ENCODE results near the gene CCT6A. TPM values are rescaled to one million over a fixed set of nuclear protein-coding genes. Genes with fewer than 3 reads are reported as not detected.

CCT6A gene
- total RNA-seq, 1 experiment from 2014 or later, result 257 TPM

- POLR2A ChIA-PET, result no interaction called here
- H3K79me2 ChIP-seq (ENCODE audit: insufficient read depth, low read length), result no peaks in the 10 kb centered on the region
- no peak overlapping the region for H3K4me3 ChIP-seq (replicated peaks in 1 of 2; ENCODE audit: low read depth in 1 of 2, low read length in 2 of 2)
- no peak overlapping the region for H3K4me2 ChIP-seq (ENCODE audit: low read length)
- H3K36me3 ChIP-seq (ENCODE audit: control insufficient read depth in 1 of 2, insufficient read depth in 2 of 2, low read length in 2 of 2), result peaks cover 6 to 12% of the 10 kb centered on the region in 2 experiments; a peak in 3 of 4 replicates
- BruUV-seq (replicated peaks), result no TSS peak
- H2AFZ ChIP-seq (ENCODE audit: low read depth, low read length, poor library complexity, severe bottlenecking), result no peak overlapping the region
- DNase-seq (ENCODE audit: low read depth, low spot score), result no peak
- intact Hi-C loops (cut with micrococcal nuclease), result no loop called here
- H4K20me1 ChIP-seq (ENCODE audit: insufficient read depth), result no peaks in the 10 kb centered on the region
- no peaks in the 10 kb centered on the region for H3K4me1 ChIP-seq (ENCODE audit: control insufficient read depth in 1 of 2, insufficient read depth in 2 of 2, low read length in 2 of 2)
- TF ChIP-seq ATF3 (IDR thresholded peaks at IDR 0.05) (no peak), POLR2AphosphoS5 (IDR thresholded peaks at IDR 0.05; ENCODE audit: low read depth, low read length) (no peak), FOSL1 (IDR thresholded peaks at IDR 0.05; ENCODE audit: low read depth) (no peak), ZBTB33 (IDR thresholded peaks at IDR 0.05; ENCODE audit: extremely low read depth, insufficient replicate concordance, low read length) (no peak), ELF1 (IDR thresholded peaks at IDR 0.05; ENCODE audit: borderline replicate concordance, low read depth) (no peak), CEBPB (IDR thresholded peaks at IDR 0.05; ENCODE audit: low read depth) (no peak), EZH2phosphoT487 (IDR thresholded peaks at IDR 0.05; ENCODE audit: borderline replicate concordance) (no peak), SRF (IDR thresholded peaks at IDR 0.05; ENCODE audit: low read depth) (no peak), ZFX (IDR thresholded peaks at IDR 0.05) (no peak), RAD21 (IDR thresholded peaks at IDR 0.05; ENCODE audit: low read depth) (no peak), YY1 (IDR thresholded peaks at IDR 0.05; ENCODE audit: extremely low read depth, insufficient replicate concordance, low read depth, low read length) (no peak), TCF7L2 (IDR thresholded peaks at IDR 0.05; ENCODE audit: borderline replicate concordance, extremely low read depth, insufficient read depth, insufficient read length) (no peak), EZH2 (IDR thresholded peaks at IDR 0.05) (no peak), SP1 (IDR thresholded peaks at IDR 0.05; ENCODE audit: low read depth) (no peak), REST (IDR thresholded peaks at IDR 0.05; ENCODE audit: low read depth) (no peak), POLR2A (IDR thresholded peaks at IDR 0.05; ENCODE audit: borderline replicate concordance, extremely low read depth, insufficient read depth, insufficient read length) (no peak), CBX3 (IDR thresholded peaks at IDR 0.05; ENCODE audit: low read depth) (no peak), JUND (IDR thresholded peaks at IDR 0.05) (no peak), CTCF (IDR thresholded peaks at IDR 0.05 in 2 of 3, conservative IDR thresholded peaks at IDR 0.05 in 1 of 3; ENCODE audit: borderline replicate concordance in 1 of 3, insufficient read depth in 1 of 3, low read depth in 2 of 3, low read length in 2 of 3) (no peak)
- no peak overlapping the region for H3K27ac ChIP-seq (ENCODE audit: low read depth, low read length)
- H3K9me2 ChIP-seq (ENCODE audit: insufficient read depth), result no peaks in the 10 kb centered on the region
- H3K27me3 ChIP-seq (ENCODE audit: insufficient read depth, low read length), result no peaks in the 10 kb centered on the region
- RAD21 ChIA-PET (ENCODE audit: low non-redundant PET in 1 of 2, low total read pairs in 2 of 2, uncharacterized antibody in 2 of 2, unreplicated experiment in 2 of 2), result no interaction called here
- CTCF ChIA-PET, result no interaction called here
- ATAC-seq, result no peak
- no peaks in the 10 kb centered on the region for H3K9me3 ChIP-seq (ENCODE audit: control insufficient read depth in 1 of 2, insufficient read depth in 1 of 2, low read depth in 1 of 2, low read length in 2 of 2)
- no peak overlapping the region for H3K9ac ChIP-seq (ENCODE audit: low read length)
Observed at GRCh38 chr7:56023500-56023899, 28.1 kb upstream of the CCT6A start.

All from HCT116 (cell line).